Measurements from ENCODE around the gene MALAT1. TPM values are rescaled to one million over a fixed set of nuclear protein-coding genes. Genes with fewer than 3 reads are reported as not detected.
A peak's percentile ranks its signal among the peaks of the same experiment; 100 is the strongest.

Gene MALAT1
- total and polyA plus RNA-seq, 2 of the 13 experiments (the other 11 are each of a cell fraction or from before 2014, with no cell fraction given), result 143 to 1,237 TPM

DNA sequence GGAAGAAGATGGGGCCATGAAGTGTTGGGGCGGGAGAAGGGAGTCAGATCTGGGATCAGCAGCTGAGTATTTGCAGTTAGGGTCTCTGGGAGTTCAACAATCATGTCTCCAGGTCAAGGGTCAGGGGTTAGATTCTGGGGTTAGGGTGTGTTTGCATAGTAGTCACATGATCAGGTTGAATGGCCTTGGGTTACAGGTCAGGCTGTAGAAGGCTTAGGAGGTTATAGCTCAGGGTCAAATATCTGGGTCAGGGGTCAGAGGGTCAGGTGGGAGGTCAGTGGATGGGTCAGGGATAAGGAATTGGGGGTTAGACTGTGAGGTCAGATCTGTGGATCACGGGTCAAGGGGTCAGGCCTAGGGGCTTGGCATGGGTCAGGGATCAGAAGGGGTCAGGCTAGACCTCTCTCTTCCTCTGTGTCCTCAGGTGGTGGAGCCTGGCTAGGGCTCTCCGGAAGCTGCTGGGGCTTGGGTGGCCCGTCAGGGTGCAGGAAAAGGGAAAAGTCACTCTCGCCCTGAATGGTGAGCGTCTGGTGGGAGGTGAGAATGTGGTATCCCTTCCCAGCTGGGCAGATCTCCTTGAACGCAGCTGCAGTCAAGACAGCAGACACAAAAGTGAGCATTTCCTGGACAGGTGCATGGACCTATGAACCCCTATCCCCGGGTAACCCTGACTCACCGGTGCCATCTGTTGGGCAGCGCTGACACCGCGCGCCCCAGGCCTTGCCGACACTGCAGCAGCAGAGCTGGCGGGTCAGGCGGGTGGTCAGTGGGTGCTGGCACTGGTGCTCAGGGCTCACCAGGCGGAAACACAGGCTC, 52.9 kb downstream of the MALAT1 start (continued):
- no peak; the same call in 1 of the 2 replicates for TF ChIP-seq ZNF331 (CRISPR knock-in tag; IDR thresholded peaks at IDR 0.05)
- no peak for TF ChIP-seq ZHX1 (CRISPR knock-in tag; IDR thresholded peaks at IDR 0.05; ENCODE audit: low read depth)
- TF ChIP-seq HDAC1 (CRISPR knock-in tag; IDR thresholded peaks at IDR 0.05), result peak; percentile 78
- TF ChIP-seq KLF12 (CRISPR knock-in tag; IDR thresholded peaks at IDR 0.05; ENCODE audit: borderline replicate concordance), result 0 out of 2 replicates have a peak, but pooled peaks have one; percentile 11
- TF ChIP-seq, protein P1, sequence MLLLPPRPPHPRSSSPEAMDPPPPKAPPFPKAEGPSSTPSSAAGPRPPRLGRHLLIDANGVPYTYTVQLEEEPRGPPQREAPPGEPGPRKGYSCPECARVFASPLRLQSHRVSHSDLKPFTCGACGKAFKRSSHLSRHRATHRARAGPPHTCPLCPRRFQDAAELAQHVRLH (CRISPR knock-in tag; IDR thresholded peaks at IDR 0.05; ENCODE audit: borderline replicate concordance, low read depth), result no peak
- TF ChIP-seq HHEX (CRISPR knock-in tag; IDR thresholded peaks at IDR 0.05), result peak; percentile 60; the same call in 1 of the 2 replicates
- TF ChIP-seq SAP130 (CRISPR knock-in tag; IDR thresholded peaks at IDR 0.05; ENCODE audit: low read depth), result peak; percentile 63
- TF ChIP-seq ZNF121 (CRISPR knock-in tag; IDR thresholded peaks at IDR 0.05), result no peak
- TF ChIP-seq, protein P2, sequence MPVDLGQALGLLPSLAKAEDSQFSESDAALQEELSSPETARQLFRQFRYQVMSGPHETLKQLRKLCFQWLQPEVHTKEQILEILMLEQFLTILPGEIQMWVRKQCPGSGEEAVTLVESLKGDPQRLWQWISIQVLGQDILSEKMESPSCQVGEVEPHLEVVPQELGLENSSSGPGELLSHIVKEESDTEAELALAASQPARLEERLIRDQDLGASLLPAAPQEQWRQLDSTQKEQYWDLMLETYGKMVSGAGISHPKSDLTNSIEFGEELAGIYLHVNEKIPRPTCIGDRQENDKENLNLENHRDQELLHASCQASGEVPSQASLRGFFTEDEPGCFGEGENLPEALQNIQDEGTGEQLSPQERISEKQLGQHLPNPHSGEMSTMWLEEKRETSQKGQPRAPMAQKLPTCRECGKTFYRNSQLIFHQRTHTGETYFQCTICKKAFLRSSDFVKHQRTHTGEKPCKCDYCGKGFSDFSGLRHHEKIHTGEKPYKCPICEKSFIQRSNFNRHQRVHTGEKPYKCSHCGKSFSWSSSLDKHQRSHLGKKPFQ (CRISPR knock-in tag; IDR thresholded peaks at IDR 0.05; ENCODE audit: insufficient replicate concordance), result no peak
- no peak for TF ChIP-seq ZNF839 (CRISPR knock-in tag; IDR thresholded peaks at IDR 0.05; ENCODE audit: borderline replicate concordance)
- TF ChIP-seq, protein P3, sequence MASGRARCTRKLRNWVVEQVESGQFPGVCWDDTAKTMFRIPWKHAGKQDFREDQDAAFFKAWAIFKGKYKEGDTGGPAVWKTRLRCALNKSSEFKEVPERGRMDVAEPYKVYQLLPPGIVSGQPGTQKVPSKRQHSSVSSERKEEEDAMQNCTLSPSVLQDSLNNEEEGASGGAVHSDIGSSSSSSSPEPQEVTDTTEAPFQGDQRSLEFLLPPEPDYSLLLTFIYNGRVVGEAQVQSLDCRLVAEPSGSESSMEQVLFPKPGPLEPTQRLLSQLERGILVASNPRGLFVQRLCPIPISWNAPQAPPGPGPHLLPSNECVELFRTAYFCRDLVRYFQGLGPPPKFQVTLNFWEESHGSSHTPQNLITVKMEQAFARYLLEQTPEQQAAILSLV (CRISPR knock-in tag; IDR thresholded peaks at IDR 0.05; ENCODE audit: borderline replicate concordance), result 0 out of 2 replicates have a peak, but pooled peaks have one; percentile 17
- TF ChIP-seq YEATS4 (CRISPR knock-in tag; IDR thresholded peaks at IDR 0.05; ENCODE audit: borderline replicate concordance), result peak; percentile 54; the same call in 1 of the 2 replicates
- no peak for TF ChIP-seq ZNF143 (CRISPR knock-in tag; IDR thresholded peaks at IDR 0.05)
- peak; percentile 42; the same call in 1 of the 2 replicates for TF ChIP-seq GABPB1 (CRISPR knock-in tag; IDR thresholded peaks at IDR 0.05)
- no peak for TF ChIP-seq ZNF30 (CRISPR knock-in tag; IDR thresholded peaks at IDR 0.05)
- 0 out of 2 replicates have a peak, but pooled peaks have one; percentile 10 for TF ChIP-seq SKIL (CRISPR knock-in tag; IDR thresholded peaks at IDR 0.05; ENCODE audit: borderline replicate concordance)
- TF ChIP-seq ZNF7 (CRISPR knock-in tag; IDR thresholded peaks at IDR 0.05), result no peak
- TF ChIP-seq ZC3H13 (CRISPR knock-in tag; IDR thresholded peaks at IDR 0.05), result 0 out of 2 replicates have a peak, but pooled peaks have one; percentile 1
- TF ChIP-seq ESRRA (CRISPR knock-in tag; IDR thresholded peaks at IDR 0.05; ENCODE audit: low read depth), result peak; percentile 81; the same call in 1 of the 2 replicates

Data from HepG2 (cell line).